Activated CD4-positive, alpha-beta T cell treated with anti-CD3 and anti-CD28 coated beads, Interleukin-10, Interleukin-2, amounts not matched to agents 100 ng/mL and 50 ng/mL, durations not matched to agents 16 hours and 8 hours (primary cell): ENCODE results near the gene C6orf15.
A peak's percentile ranks its signal among the peaks of the same experiment; 100 is the strongest.

Source experiments
- DNase-seq: peaks from one replicate; pipeline ENCODE4 v3.0.0-alpha.2; 2020

The C6orf15 gene

DNA sequence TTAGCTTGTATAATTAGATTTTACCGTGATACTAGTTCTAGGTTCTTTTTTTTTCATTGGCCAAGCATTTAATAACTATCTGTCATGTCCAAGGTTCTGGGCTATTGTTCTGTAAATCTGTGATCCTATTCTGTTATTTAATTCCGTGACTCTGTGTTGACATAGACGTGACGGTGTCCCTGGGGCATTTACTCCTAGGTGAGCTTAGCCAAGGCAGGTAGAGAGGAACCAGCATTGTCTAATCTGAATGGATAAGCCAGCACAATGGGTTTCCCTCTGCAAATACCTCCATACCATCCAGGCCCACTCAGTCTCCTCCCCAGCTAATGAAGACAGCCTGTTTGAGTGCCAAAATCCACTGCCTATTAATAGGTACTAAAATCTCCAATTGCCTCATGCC lies 16.8 kb upstream of the C6orf15 start:
- DNase-seq: no peak

- DNase-seq: peak; percentile 73
Measured at GRCh38 chr6:31128093-31128676, 15.8 kb upstream of the C6orf15 start.

DNA sequence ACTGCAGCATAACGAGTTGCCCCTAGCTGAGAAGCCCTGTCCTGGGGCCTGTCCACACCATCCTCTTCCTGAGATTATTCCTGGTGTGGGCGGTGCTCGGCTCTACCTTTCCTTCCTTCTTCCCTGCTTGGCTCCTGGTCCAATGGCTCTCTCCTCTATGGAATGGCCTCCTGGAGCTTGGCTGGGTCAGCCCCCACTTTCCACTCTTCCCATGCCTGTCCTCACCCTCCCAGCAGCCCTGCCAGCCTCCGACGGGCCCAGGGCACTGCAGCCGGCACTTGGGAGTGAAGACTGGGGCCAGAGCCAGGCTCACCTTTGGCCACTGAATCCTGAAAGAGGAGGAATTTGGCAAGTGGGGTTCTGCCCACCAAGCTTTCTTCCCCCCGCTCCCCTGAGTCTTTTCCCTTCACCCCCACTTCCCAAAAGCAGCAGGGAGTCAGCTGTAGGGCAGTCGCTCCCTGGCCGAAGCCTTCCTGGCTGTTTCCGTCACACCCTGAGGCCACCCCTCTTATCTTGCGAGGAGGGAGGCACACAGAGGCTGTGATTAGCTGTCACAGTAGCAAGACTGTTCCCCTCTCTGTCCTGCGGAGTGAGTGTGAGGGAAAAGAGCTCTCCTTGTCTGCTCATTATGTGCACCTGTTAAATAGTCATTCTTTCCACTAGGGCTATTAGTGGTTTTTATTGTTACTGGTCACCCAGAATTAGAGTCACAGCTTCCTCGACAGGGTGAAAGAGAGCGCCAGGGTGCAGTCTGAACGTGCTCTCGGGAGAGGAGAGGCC lies 14.2 kb upstream of the C6orf15 start:
- DNase-seq: no peak

DNA sequence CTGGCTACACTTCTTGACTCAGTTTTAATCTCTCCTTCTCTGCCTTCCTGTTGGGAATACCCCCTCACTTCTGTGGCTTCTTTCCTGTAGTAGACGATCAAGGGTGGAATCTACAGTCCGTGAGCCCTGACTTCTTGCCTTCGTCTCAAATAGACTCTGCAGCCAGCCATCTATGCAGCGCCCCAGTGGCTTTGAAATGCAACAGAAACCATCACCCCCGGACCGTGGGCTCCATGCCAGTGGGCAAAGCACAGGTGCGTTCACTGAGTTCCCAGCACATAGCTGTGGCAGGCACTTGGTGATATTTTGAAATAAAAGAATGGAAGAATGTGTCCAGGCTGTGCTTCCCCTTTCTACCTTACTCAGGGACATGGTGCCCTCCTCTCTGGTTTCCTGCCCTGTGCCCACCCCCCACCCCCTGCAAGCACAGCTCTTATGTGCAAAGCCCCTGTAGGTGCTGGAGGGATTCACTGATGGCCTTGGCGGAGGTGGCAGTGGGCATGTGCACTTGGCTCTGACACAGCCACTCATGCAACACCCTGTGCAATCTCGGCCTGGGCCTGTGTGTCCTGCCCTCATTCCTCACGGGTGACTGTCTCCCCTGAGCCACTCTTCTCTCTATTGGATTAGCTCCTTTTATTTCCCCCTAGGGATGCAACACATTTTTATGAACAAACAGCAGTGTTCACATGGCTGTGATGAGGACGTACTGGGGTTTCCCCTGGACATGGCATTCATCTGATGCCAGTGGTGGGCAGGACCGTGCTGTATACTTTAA lies 13.4 kb upstream of the C6orf15 start:
- no peak for DNase-seq

GRCh38 chr6:31125162-31125561 lies 12.8 kb upstream of the C6orf15 start:
- no peak for DNase-seq

DNA sequence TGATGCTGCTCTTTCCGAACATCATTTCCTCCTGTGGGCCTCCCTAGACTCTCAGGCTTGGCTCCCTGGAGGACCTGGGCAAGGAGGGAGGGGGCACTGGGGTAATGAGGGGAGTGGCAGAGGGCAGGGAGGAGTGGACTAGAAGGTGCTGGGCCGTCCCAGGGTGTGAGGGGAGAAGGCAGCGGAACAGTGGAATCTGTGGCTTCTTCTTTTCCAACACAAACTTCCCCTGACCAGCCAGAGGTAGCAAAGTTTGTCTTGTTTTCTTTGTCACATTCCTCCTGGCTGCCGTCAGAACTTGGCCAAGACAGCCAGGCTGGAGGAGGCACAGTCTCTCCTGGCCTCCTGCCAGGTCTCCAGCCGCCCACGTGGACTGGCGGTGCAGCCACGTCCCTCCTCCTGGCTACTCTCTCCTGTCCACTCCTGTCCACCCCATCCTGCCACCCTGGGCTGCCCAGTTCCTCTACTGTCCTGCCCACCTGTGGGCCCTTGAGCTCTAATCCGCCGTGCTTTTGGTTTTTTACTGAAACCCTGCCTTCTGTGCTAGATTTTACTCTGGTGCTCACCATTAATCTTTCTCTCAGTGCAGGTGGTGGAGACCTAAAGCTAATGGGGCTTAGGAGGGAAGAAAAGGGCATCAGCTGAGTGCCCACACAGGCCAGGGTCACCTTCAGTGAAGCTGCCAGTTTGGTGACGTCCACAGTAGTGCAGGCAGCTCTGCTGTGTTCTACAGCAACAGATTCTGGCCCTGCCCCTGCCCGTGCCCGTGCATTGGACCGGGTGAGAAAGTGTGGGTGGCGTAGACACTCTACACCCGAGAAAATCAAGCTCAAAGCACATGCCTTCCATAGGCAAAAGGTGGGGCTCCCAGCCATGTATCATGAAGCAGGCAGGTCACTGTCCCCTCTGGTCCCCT lies 10.7 kb upstream of the C6orf15 start:
- no peak for DNase-seq

- no peak for DNase-seq
Measured at GRCh38 chr6:31121131-31121790, 8.9 kb upstream of the C6orf15 start.

GRCh38 chr6:31120151-31120915 lies 8.0 kb upstream of the C6orf15 start, which contains the start of gene CDSN:
Gene CDSN, minus strand, starts transcription at chr6:31120446. Its CDS starts 27 bp downstream, at chr6:31120419.
- no peak for DNase-seq

GRCh38 chr6:31118178-31118577 lies 5.8 kb upstream of the C6orf15 start:
- DNase-seq: no peak

DNA sequence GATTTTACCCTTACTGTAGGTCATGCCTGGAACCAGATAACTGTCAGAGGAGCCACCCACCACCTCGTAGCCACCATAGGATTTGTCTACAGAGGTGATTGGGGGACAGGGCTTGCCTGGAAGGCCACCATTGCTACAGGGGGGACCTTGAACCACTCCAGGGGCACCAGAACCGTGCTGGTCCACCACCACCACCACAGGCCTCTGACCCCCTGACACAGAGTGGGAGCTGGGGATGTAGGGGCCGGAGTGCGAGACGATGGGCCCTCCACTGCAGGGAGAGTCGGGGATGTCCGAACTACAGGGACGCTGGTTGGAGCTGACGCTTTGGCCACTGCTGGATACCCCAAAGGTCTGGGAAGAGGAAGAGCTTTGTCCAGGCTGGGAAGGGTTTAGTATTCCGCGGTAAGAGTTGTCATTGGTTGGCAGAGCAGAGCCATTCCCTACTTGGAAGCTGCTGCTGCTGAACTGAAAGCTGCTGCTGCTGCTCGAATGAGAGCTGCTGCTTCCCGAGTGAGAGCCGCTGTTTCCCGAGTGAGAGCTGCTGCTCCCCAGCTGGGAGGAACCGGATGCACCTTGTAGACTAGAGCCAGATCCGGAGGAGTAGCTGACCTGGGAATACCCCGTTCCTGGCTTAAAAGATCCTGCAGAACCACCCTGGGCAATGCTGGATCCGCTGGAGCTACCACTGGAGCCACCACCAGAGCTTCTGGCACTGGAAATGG lies 4.4 kb upstream of the C6orf15 start:
- no peak for DNase-seq

DNA sequence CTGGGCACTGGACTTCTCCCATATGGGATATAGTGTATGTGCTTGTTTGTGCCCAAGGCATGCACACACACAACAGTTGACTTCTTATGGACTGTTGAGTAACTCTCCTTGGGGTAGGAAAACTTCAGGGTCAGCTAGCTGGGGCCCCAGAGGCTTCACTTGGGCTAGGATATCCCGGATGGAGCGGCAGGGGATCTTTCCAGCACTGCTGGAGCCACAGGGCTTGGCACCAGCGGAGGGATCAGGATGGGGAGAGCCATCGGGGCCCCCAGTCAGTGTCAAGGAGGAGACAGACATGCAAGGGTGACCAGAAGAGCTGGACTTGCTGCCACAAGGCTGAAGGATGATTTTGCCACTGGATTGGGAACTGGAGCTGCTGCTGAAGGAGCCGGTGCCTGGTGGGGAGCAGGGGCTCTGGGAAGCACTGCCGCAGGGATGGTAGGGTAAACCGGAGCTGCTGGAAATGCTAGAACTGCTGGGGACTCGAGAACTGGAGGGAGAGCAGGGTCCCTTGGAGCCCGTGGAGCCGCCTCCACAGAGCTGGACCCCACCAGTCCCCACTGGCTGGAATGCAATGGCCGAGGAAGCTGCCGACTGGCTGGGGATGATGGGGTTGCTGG lies 3.7 kb upstream of the C6orf15 start:
- DNase-seq: no peak

GRCh38 chr6:31114970-31115849 lies 2.8 kb upstream of the C6orf15 start:
- DNase-seq: no peak

DNA sequence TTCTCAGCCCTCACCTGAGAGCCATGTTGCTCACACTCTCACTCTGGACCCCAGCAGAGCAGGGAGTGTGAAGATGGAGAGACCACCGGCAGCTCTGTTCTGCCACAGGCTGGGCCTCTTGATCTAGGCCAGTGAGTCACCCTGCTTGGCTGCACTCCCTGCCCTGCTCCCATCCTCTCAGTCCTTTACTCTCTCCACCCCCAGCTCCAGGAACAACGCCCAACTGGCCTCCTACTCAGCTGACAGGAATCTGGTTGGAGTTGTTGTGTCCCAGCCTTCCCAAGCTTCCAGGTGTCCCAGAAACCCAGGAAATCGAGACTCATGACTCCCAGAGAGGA lies 2.1 kb upstream of the C6orf15 start, which contains the start of gene PSORS1C1:
Gene PSORS1C1, plus strand, starts transcription at position 260 of the 338 bp plus-strand sequence. CDS start 14,833 bp downstream, outside the sequence.
- DNase-seq: no peak

- DNase-seq: no peak
Measured at GRCh38 chr6:31113861-31114540, 1.6 kb upstream of the C6orf15 start.

- no peak for DNase-seq
Measured at GRCh38 chr6:31111712-31112111, 663 bp downstream of the C6orf15 start.

GRCh38 chr6:31110825-31111582 lies 1.4 kb downstream of the C6orf15 start:
- DNase-seq: no peak

GRCh38 chr6:31107052-31107451 lies 5.3 kb downstream of the C6orf15 start:
- no peak for DNase-seq

DNA sequence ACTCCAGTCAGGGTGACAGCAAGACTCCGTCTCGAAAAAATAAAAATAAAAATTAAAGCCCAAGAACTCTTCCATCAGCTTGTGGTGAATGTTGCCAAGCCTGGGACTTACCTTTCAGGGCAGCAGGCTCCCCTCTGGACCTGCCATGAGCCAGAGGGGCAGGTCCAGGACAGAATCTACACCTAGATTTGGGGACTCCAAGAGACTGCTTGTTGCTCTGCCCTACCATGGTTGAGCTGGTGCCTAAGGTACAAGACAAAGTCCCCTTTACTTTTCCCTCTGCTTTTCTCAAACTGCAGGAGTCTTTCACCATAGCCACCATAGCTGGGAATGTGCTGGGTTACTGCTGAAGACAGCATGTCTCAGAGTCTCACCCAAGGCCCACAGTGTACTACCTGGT lies 9.2 kb downstream of the C6orf15 start:
- DNase-seq: no peak
